Measurements from ENCODE around the gene LPP.
"Not testable (repeated sequence)": the region's sequence is repeated elsewhere in the genome, so short reads cannot be mapped to it uniquely, and the experiment has no call there.

The LPP gene

DNA sequence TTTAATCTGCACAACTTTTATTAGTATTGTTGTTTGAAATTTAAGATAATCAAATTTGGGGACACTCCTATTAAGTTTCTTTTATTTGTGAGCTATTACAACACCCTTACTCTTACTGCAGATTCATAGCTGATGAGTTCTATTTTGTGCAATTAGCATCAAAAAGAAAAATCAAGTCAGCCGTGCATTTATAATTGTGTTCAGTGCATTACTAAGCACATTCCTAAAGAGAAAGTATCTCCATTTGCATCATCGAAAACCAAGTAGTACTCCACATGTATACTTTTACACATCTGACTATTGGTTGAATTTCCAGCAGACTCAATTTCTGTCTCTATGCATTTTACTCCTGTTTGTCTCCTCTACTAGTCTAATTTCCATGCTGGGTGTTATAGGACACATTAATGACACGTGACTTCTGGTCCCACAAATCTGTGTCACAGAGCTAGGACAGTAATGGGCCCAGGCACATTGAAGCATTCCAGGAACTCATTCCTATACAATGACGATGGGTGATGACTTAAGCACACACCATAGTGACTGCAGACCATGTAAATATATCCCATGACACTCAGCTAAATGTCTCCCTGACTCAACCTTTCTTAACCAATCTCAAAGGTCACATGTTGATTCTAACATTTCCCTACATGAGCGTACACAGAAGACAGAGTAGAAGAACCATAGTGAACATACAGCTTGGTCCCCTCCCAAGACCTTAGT, 477.5 kb downstream of the LPP start:
- Histone ChIP-seq H3K36me3 (no peaks in the 10 kb centered on the region), H3K27me3 (no peaks in the 10 kb centered on the region), H3K4me3 (ENCODE audit: low read depth, low read length) (no peak overlapping the region), H3K9me3 (no peaks in the 10 kb centered on the region), H3K4me1 (no peaks in the 10 kb centered on the region)
- TF ChIP-seq, protein P1, sequence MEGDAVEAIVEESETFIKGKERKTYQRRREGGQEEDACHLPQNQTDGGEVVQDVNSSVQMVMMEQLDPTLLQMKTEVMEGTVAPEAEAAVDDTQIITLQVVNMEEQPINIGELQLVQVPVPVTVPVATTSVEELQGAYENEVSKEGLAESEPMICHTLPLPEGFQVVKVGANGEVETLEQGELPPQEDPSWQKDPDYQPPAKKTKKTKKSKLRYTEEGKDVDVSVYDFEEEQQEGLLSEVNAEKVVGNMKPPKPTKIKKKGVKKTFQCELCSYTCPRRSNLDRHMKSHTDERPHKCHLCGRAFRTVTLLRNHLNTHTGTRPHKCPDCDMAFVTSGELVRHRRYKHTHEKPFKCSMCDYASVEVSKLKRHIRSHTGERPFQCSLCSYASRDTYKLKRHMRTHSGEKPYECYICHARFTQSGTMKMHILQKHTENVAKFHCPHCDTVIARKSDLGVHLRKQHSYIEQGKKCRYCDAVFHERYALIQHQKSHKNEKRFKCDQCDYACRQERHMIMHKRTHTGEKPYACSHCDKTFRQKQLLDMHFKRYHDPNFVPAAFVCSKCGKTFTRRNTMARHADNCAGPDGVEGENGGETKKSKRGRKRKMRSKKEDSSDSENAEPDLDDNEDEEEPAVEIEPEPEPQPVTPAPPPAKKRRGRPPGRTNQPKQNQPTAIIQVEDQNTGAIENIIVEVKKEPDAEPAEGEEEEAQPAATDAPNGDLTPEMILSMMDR (IDR thresholded peaks at IDR 0.05; ENCODE audit: low read depth, low read length), result no peak
- no peak for DNase-seq

DNA sequence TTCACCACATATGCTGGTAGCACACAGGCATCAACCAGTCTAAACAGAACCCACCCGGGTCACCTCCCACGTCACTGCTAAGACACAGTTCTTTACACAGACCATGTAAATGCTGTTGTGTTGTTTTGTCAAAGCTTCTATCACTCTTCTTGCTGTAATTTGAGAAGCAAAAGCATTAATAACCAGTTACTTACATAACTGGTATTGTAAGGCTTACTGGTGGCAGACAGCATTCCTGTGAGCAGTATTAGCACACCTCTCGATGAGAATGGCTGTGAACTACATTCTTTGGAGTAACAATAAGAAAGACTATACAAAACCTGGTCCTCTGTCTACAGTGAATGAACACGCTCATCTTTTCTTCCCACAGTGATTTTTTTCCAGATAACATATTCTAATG, 479.2 kb downstream of the LPP start:
- TF ChIP-seq, protein P1 (IDR thresholded peaks at IDR 0.05; ENCODE audit: low read depth, low read length), result no peak
- H3K27me3 ChIP-seq, result no peaks in the 10 kb centered on the region
- no peaks in the 10 kb centered on the region for H3K9me3 ChIP-seq
- H3K4me1 ChIP-seq, result no peaks in the 10 kb centered on the region
- H3K36me3 ChIP-seq, result no peaks in the 10 kb centered on the region
- no peak overlapping the region for H3K4me3 ChIP-seq (ENCODE audit: low read depth, low read length)
- no peak for DNase-seq

DNA sequence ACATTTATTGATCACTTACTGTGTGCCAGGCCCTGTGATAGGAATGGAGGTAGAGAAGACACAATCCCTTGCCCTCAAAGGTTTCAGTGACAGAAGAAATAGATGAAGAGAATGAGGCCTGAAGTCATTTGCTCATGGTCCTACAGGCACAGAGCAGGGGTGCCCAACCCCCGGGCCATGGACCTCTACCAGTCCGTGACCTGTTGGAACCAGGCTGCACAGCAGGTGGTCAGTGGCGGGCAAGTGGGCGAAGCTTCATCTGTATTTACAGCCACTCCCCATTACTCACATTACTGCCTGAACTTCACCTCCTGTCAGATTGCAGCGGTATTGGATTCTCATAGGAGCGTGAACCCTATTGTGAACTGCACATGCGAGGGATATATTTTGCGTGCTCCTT, 480.3 kb downstream of the LPP start:
- H3K9me3 ChIP-seq, result no peaks in the 10 kb centered on the region
- no peaks in the 10 kb centered on the region for H3K36me3 ChIP-seq
- no peaks in the 10 kb centered on the region for H3K27me3 ChIP-seq
- H3K4me3 ChIP-seq (ENCODE audit: low read depth, low read length), result no peak overlapping the region
- H3K4me1 ChIP-seq, result no peaks in the 10 kb centered on the region
- TF ChIP-seq, protein P1 (IDR thresholded peaks at IDR 0.05; ENCODE audit: low read depth, low read length), result no peak
- no peak for DNase-seq

DNA sequence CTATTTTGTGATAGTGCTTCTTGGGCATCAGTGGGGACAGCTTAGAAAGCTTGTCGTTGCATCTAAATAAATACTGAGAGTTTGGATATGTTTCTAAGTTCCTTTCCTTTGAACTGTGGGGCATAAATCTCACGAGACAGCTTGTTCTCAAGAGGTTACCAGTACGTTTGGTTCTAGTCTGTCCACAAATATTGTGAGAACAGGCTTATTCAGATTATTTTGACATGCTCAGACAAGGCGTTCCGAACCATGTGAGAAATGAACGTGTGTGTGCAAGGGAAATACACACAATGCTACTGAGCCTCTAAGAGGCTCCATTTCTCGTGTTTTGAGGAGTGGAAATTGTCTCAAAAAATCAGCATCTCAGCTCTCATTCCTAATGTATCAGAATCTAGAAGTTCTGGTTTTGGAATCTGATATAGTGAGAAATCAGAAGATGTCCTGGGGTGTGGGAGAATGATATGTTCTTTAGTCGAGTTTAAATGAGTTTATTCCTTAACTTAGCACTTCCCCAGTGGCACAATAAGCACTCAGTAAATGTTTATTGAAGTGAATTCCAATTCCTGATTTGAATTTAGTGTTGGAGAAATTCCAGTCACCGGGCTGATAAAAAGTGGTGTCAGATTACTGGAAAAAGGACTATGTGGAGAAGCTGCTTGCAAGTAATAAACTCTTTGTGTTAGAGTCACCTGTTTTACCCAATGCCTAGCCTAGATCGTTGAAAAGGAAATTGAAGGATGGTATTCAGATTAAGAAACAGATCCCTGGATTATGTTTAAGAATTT, 481.5 kb downstream of the LPP start:
- TF ChIP-seq, protein P1 (IDR thresholded peaks at IDR 0.05; ENCODE audit: low read depth, low read length), result no peak
- no peaks in the 10 kb centered on the region for H3K4me1 ChIP-seq

DNA sequence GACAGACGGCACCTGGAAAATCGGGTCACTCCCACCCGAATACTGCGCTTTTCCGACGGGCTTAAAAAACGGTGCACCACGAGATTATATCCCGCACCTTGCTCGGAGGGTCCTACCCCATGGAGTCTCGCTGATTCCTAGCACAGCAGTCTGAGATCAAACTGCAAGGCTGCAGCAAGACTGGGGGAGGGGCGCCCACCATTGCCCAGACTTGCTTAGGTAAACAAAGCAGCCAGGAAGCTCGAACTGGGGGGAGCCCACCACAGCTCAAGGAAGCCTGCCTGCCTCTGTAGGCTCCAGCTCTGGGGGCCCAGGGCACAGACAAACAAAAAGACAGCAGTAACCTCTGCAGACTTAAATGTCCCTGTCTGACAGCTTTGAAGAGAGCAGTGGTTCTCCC, 482.3 kb downstream of the LPP start:
- H3K9me3 ChIP-seq; H3K36me3 ChIP-seq; DNase-seq; H3K27me3 ChIP-seq; H3K4me3 ChIP-seq (ENCODE audit: low read depth, low read length); H3K4me1 ChIP-seq: not testable (repeated sequence)

More for the DNA sequence above, 481.5 kb downstream of the LPP start:
- H3K4me3 ChIP-seq (ENCODE audit: low read depth, low read length), result no peak overlapping the region
- H3K36me3 ChIP-seq, result no peaks in the 10 kb centered on the region
- no peak for DNase-seq
- H3K27me3 ChIP-seq, result no peaks in the 10 kb centered on the region
- H3K9me3 ChIP-seq, result no peaks in the 10 kb centered on the region

DNA sequence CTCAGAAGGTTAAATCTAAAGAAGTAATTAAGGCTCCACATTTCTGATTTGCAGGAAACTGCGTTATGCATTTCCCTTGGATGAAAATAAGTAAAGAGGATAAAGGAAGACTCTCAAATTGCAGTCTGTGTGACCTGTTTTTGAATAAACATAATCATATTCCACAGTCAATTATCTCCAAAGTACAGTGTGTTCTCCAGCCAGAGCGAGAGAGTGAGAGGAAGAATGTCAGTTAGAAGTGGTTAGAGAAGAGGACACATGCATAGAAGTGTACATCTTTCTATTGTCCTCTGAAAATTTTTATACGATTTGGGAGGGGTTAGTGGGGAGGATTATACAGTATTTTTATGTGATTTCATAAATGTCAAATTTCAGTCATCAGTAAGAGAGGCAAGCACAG, 487.1 kb downstream of the LPP start:
- Histone ChIP-seq H3K27me3 (no peaks in the 10 kb centered on the region), H3K36me3 (no peaks in the 10 kb centered on the region), H3K4me1 (no peaks in the 10 kb centered on the region), H3K9me3 (no peaks in the 10 kb centered on the region), H3K4me3 (ENCODE audit: low read depth, low read length) (no peak overlapping the region)
- no peak for DNase-seq
- TF ChIP-seq, protein P1 (IDR thresholded peaks at IDR 0.05; ENCODE audit: low read depth, low read length), result no peak

Data from BE2C (cell line).